KMS-11 (cell line): ENCODE measurements around the gene GZF1.

Source experiments
- H2AFZ ChIP-seq: fragments of 200-600 bp; sonication (generic); 2 replicates; pipeline ENCODE4 v1.6.1; 2016; ENCODE audit warnings: antibody characterized with exemption, mixed run types, low read depth
- H3K27ac ChIP-seq: fragments of 200-600 bp; sonication (generic); 2 replicates; pipeline ENCODE4 v1.6.1; 2016; ENCODE audit warnings: mild to moderate bottlenecking, mixed run types
- H3K27me3 ChIP-seq: fragments of 200-600 bp; sonication (generic); 2 replicates; pipeline ENCODE4 v1.6.1; 2017; ENCODE audit warnings: mild to moderate bottlenecking, low read depth, mixed run types, moderate library complexity; ENCODE audit not compliant: insufficient read depth
- H3K36me3 ChIP-seq: fragments of 200-600 bp; sonication (generic); 2 replicates; pipeline ENCODE4 v1.6.1; 2017; ENCODE audit warnings: mild to moderate bottlenecking, mixed run types; ENCODE audit not compliant: insufficient read depth
- H3K4me1 ChIP-seq: fragments of 200-600 bp; sonication (generic); 2 replicates; pipeline ENCODE4 v1.6.1; 2016; ENCODE audit warnings: mild to moderate bottlenecking, low read depth, mixed run types; ENCODE audit not compliant: poor library complexity, severe bottlenecking
- H3K4me2 ChIP-seq: fragments of 200-600 bp; sonication (generic); 2 replicates; pipeline ENCODE4 v1.7.0; 2016; ENCODE audit warnings: mild to moderate bottlenecking, mixed run types
- H3K4me3 ChIP-seq: fragments of 200-600 bp; sonication (generic); IDR thresholded peaks from 2 replicates; pipeline ENCODE4 v1.6.1; 2017; ENCODE audit warnings: low read depth, low read length, mixed read lengths; ENCODE audit not compliant: insufficient read depth
- H3K79me2 ChIP-seq: fragments of 200-600 bp; sonication (generic); 2 replicates; pipeline ENCODE4 v1.6.1; 2016; ENCODE audit warnings: low read depth, mixed run types; ENCODE audit not compliant: insufficient read depth
- H3K9ac ChIP-seq: fragments of 200-600 bp; sonication (generic); 2 replicates; pipeline ENCODE4 v1.6.1; 2016; ENCODE audit warnings: mild to moderate bottlenecking, mixed run types
- H4K20me1 ChIP-seq: fragments of 200-600 bp; sonication (generic); 2 replicates; pipeline ENCODE4 v1.6.1; 2016; ENCODE audit warnings: mild to moderate bottlenecking, mixed run types; ENCODE audit not compliant: insufficient read depth
- TF ChIP-seq, protein P1 (sequence below): fragments of 200-600 bp; sonication (generic); conservative IDR thresholded peaks from 2 replicates; pipeline ENCODE4 v1.6.1; 2017; ENCODE audit warnings: low read depth, mild to moderate bottlenecking, antibody characterized with exemption, low read length, moderate library complexity, mixed read lengths

Gene GZF1

GRCh38 chr20:23415555-23415954 lies 53.6 kb downstream of the GZF1 start:
- Histone ChIP-seq H3K27ac (no peak overlapping the region), H3K4me2 (no peak overlapping the region), H2AFZ (no peak overlapping the region), H3K79me2 (peaks cover 51% of the 10 kb centered on the region; the same call in 1 of the 2 replicates), H3K4me3 (no peak overlapping the region), H3K9ac (no peak overlapping the region), H3K27me3 (no peaks in the 10 kb centered on the region), H3K4me1 (peaks cover 25% of the 10 kb centered on the region), H4K20me1 (no peaks in the 10 kb centered on the region), H3K36me3 (no peaks in the 10 kb centered on the region)
- TF ChIP-seq, protein P1, sequence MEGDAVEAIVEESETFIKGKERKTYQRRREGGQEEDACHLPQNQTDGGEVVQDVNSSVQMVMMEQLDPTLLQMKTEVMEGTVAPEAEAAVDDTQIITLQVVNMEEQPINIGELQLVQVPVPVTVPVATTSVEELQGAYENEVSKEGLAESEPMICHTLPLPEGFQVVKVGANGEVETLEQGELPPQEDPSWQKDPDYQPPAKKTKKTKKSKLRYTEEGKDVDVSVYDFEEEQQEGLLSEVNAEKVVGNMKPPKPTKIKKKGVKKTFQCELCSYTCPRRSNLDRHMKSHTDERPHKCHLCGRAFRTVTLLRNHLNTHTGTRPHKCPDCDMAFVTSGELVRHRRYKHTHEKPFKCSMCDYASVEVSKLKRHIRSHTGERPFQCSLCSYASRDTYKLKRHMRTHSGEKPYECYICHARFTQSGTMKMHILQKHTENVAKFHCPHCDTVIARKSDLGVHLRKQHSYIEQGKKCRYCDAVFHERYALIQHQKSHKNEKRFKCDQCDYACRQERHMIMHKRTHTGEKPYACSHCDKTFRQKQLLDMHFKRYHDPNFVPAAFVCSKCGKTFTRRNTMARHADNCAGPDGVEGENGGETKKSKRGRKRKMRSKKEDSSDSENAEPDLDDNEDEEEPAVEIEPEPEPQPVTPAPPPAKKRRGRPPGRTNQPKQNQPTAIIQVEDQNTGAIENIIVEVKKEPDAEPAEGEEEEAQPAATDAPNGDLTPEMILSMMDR = no peak

GRCh38 chr20:23415959-23416583 lies 54.1 kb downstream of the GZF1 start:
- no peak overlapping the region for H3K27ac ChIP-seq
- TF ChIP-seq, protein P1 = no peak
- H3K27me3 ChIP-seq = no peaks in the 10 kb centered on the region
- H2AFZ ChIP-seq = no peak overlapping the region
- no peaks in the 10 kb centered on the region for H3K36me3 ChIP-seq
- H4K20me1 ChIP-seq = no peaks in the 10 kb centered on the region
- no peak overlapping the region for H3K4me3 ChIP-seq
- H3K4me2 ChIP-seq = no peak overlapping the region
- H3K4me1 ChIP-seq = peaks cover 25% of the 10 kb centered on the region
- no peak overlapping the region for H3K9ac ChIP-seq
- peaks cover 52% of the 10 kb centered on the region; the same call in 1 of the 2 replicates for H3K79me2 ChIP-seq

- Histone ChIP-seq H3K27me3 (no peaks in the 10 kb centered on the region), H3K36me3 (no peaks in the 10 kb centered on the region), H4K20me1 (no peaks in the 10 kb centered on the region), H3K9ac (no peak overlapping the region), H3K4me1 (peaks cover 29% of the 10 kb centered on the region), H2AFZ (no peak overlapping the region), H3K4me3 (no peak overlapping the region), H3K4me2 (no peak overlapping the region), H3K79me2 (peaks cover 44% of the 10 kb centered on the region; the same call in 1 of the 2 replicates), H3K27ac (no peak overlapping the region)
- TF ChIP-seq, protein P1 = no peak
Observed at GRCh38 chr20:23417861-23418260, 55.9 kb downstream of the GZF1 start.

GRCh38 chr20:23419657-23419994 lies 57.6 kb downstream of the GZF1 start:
- Histone ChIP-seq H3K27ac (peak overlapping the region; percentile 71; the same call in 1 of the 2 replicates), H3K79me2 (peaks cover 33% of the 10 kb centered on the region; the same call in 1 of the 2 replicates), H3K9ac (peak overlapping the region; percentile 67; the same call in 1 of the 2 replicates)

More at GRCh38 chr20:23419657-23419994, 57.6 kb downstream of the GZF1 start:
- Histone ChIP-seq H3K4me2 (peak overlapping the region; percentile 78), H2AFZ (no peak overlapping the region), H3K4me1 (peaks cover 22% of the 10 kb centered on the region), H3K36me3 (no peaks in the 10 kb centered on the region), H4K20me1 (no peaks in the 10 kb centered on the region), H3K4me3 (no peak overlapping the region), H3K27me3 (no peaks in the 10 kb centered on the region)
- TF ChIP-seq, protein P1 = no peak
